ENCODE data around the gene PPM1D.
"Not testable (repeated sequence)": the region's sequence is repeated elsewhere in the genome, so short reads cannot be mapped to it uniquely, and the experiment has no call there.

PPM1D gene

GRCh38 chr17:60593441-60594036 is 6.5 kb upstream of the PPM1D start:
- H3K36me3 ChIP-seq (ENCODE audit: insufficient read depth, low read length); H3K27me3 ChIP-seq (ENCODE audit: insufficient read depth, low read length); H3K79me2 ChIP-seq (ENCODE audit: control insufficient read depth, insufficient read depth, low read length, unreplicated experiment); H3K4me1 ChIP-seq (ENCODE audit: control insufficient read depth, insufficient read depth, low read length, unreplicated experiment); H2AFZ ChIP-seq (ENCODE audit: low read length, unreplicated experiment); H3K27ac ChIP-seq (ENCODE audit: low read depth, low read length); H3K4me3 ChIP-seq (ENCODE audit: low read depth, low read length): not testable (repeated sequence)

- not testable (repeated sequence) for H2AFZ ChIP-seq (ENCODE audit: low read length, unreplicated experiment); H3K4me3 ChIP-seq (ENCODE audit: low read depth, low read length); H3K36me3 ChIP-seq (ENCODE audit: insufficient read depth, low read length); H3K27ac ChIP-seq (ENCODE audit: low read depth, low read length); H3K79me2 ChIP-seq (ENCODE audit: control insufficient read depth, insufficient read depth, low read length, unreplicated experiment); H3K27me3 ChIP-seq (ENCODE audit: insufficient read depth, low read length)
- H3K4me1 ChIP-seq (ENCODE audit: control insufficient read depth, insufficient read depth, low read length, unreplicated experiment): peaks cover 11% of the 10 kb centered on the region
Observed at GRCh38 chr17:60594170-60594569, 5.8 kb upstream of the PPM1D start.

GRCh38 chr17:60594734-60595133 is 5.3 kb upstream of the PPM1D start:
- Histone ChIP-seq H3K27me3 (ENCODE audit: insufficient read depth, low read length) (peaks cover 5% of the 10 kb centered on the region; the same call in 1 of the 2 replicates), H3K79me2 (ENCODE audit: control insufficient read depth, insufficient read depth, low read length, unreplicated experiment) (no peaks in the 10 kb centered on the region), H3K4me3 (ENCODE audit: low read depth, low read length) (no peak overlapping the region), H2AFZ (ENCODE audit: low read length, unreplicated experiment) (no peak overlapping the region), H3K36me3 (ENCODE audit: insufficient read depth, low read length) (no peaks in the 10 kb centered on the region), H3K4me1 (ENCODE audit: control insufficient read depth, insufficient read depth, low read length, unreplicated experiment) (peaks cover 11% of the 10 kb centered on the region), H3K27ac (ENCODE audit: low read depth, low read length) (no peak overlapping the region)

GRCh38 chr17:60597297-60597696 is 2.7 kb upstream of the PPM1D start:
- H3K4me1 ChIP-seq (ENCODE audit: control insufficient read depth, insufficient read depth, low read length, unreplicated experiment): peaks cover 5% of the 10 kb centered on the region
- peaks cover 21% of the 10 kb centered on the region for H3K79me2 ChIP-seq (ENCODE audit: control insufficient read depth, insufficient read depth, low read length, unreplicated experiment)
- no peaks in the 10 kb centered on the region for H3K27me3 ChIP-seq (ENCODE audit: insufficient read depth, low read length)
- H2AFZ ChIP-seq (ENCODE audit: low read length, unreplicated experiment): no peak overlapping the region
- H3K27ac ChIP-seq (ENCODE audit: low read depth, low read length): no peak overlapping the region
- no peak overlapping the region for H3K4me3 ChIP-seq (ENCODE audit: low read depth, low read length)
- no peaks in the 10 kb centered on the region for H3K36me3 ChIP-seq (ENCODE audit: insufficient read depth, low read length)

GRCh38 chr17:60598001-60598736 is 1.8 kb upstream of the PPM1D start:
- H2AFZ ChIP-seq (ENCODE audit: low read length, unreplicated experiment): peak overlapping the region; percentile 62
- H3K36me3 ChIP-seq (ENCODE audit: insufficient read depth, low read length): no peaks in the 10 kb centered on the region
- H3K27ac ChIP-seq (ENCODE audit: low read depth, low read length): no peak overlapping the region
- no peak overlapping the region for H3K4me3 ChIP-seq (ENCODE audit: low read depth, low read length)
- H3K27me3 ChIP-seq (ENCODE audit: insufficient read depth, low read length): no peaks in the 10 kb centered on the region
- H3K79me2 ChIP-seq (ENCODE audit: control insufficient read depth, insufficient read depth, low read length, unreplicated experiment): peaks cover 29% of the 10 kb centered on the region
- H3K4me1 ChIP-seq (ENCODE audit: control insufficient read depth, insufficient read depth, low read length, unreplicated experiment): peaks cover 5% of the 10 kb centered on the region

- H3K27ac ChIP-seq (ENCODE audit: low read depth, low read length): peak overlapping the region; percentile 87
- H3K4me3 ChIP-seq (ENCODE audit: low read depth, low read length): peak overlapping the region; percentile 86
- no peaks in the 10 kb centered on the region for H3K36me3 ChIP-seq (ENCODE audit: insufficient read depth, low read length)
- H2AFZ ChIP-seq (ENCODE audit: low read length, unreplicated experiment): peak overlapping the region; percentile 91
- no peaks in the 10 kb centered on the region for H3K27me3 ChIP-seq (ENCODE audit: insufficient read depth, low read length)
- peaks cover 39% of the 10 kb centered on the region for H3K79me2 ChIP-seq (ENCODE audit: control insufficient read depth, insufficient read depth, low read length, unreplicated experiment)
- peaks cover 11% of the 10 kb centered on the region for H3K4me1 ChIP-seq (ENCODE audit: control insufficient read depth, insufficient read depth, low read length, unreplicated experiment)
Observed at GRCh38 chr17:60599220-60599619, 773 bp upstream of the PPM1D start.

- Histone ChIP-seq H3K27ac (ENCODE audit: low read depth, low read length) (peak overlapping the region; percentile 64), H3K27me3 (ENCODE audit: insufficient read depth, low read length) (no peaks in the 10 kb centered on the region), H3K4me1 (ENCODE audit: control insufficient read depth, insufficient read depth, low read length, unreplicated experiment) (peaks cover 25% of the 10 kb centered on the region), H3K79me2 (ENCODE audit: control insufficient read depth, insufficient read depth, low read length, unreplicated experiment) (peaks cover 52% of the 10 kb centered on the region), H3K4me3 (ENCODE audit: low read depth, low read length) (peak overlapping the region; percentile 86), H2AFZ (ENCODE audit: low read length, unreplicated experiment) (peak overlapping the region; percentile 93), H3K36me3 (ENCODE audit: insufficient read depth, low read length) (no peaks in the 10 kb centered on the region)
Observed at GRCh38 chr17:60600490-60601446, 775 bp downstream of the PPM1D start.

GRCh38 chr17:60601447-60602384 is 1.7 kb downstream of the PPM1D start:
- no peaks in the 10 kb centered on the region for H3K36me3 ChIP-seq (ENCODE audit: insufficient read depth, low read length)
- peak overlapping the region; percentile 9 for H2AFZ ChIP-seq (ENCODE audit: low read length, unreplicated experiment)
- peaks cover 59% of the 10 kb centered on the region for H3K79me2 ChIP-seq (ENCODE audit: control insufficient read depth, insufficient read depth, low read length, unreplicated experiment)
- peaks cover 25% of the 10 kb centered on the region for H3K4me1 ChIP-seq (ENCODE audit: control insufficient read depth, insufficient read depth, low read length, unreplicated experiment)
- H3K27ac ChIP-seq (ENCODE audit: low read depth, low read length): peak overlapping the region; percentile 41
- no peaks in the 10 kb centered on the region for H3K27me3 ChIP-seq (ENCODE audit: insufficient read depth, low read length)
- H3K4me3 ChIP-seq (ENCODE audit: low read depth, low read length): peak overlapping the region; percentile 86

GRCh38 chr17:60602385-60602742 is 2.4 kb downstream of the PPM1D start:
- Histone ChIP-seq H3K27ac (ENCODE audit: low read depth, low read length) (no peak overlapping the region), H3K27me3 (ENCODE audit: insufficient read depth, low read length) (no peaks in the 10 kb centered on the region), H2AFZ (ENCODE audit: low read length, unreplicated experiment) (no peak overlapping the region), H3K4me3 (ENCODE audit: low read depth, low read length) (peak overlapping the region; percentile 86), H3K79me2 (ENCODE audit: control insufficient read depth, insufficient read depth, low read length, unreplicated experiment) (peaks cover 62% of the 10 kb centered on the region), H3K36me3 (ENCODE audit: insufficient read depth, low read length) (no peaks in the 10 kb centered on the region), H3K4me1 (ENCODE audit: control insufficient read depth, insufficient read depth, low read length, unreplicated experiment) (peaks cover 25% of the 10 kb centered on the region)

GRCh38 chr17:60602871-60603270 is 2.9 kb downstream of the PPM1D start:
- Histone ChIP-seq H2AFZ (ENCODE audit: low read length, unreplicated experiment) (no peak overlapping the region), H3K4me1 (ENCODE audit: control insufficient read depth, insufficient read depth, low read length, unreplicated experiment) (peaks cover 25% of the 10 kb centered on the region), H3K79me2 (ENCODE audit: control insufficient read depth, insufficient read depth, low read length, unreplicated experiment) (peaks cover 67% of the 10 kb centered on the region), H3K27ac (ENCODE audit: low read depth, low read length) (no peak overlapping the region), H3K27me3 (ENCODE audit: insufficient read depth, low read length) (no peaks in the 10 kb centered on the region), H3K4me3 (ENCODE audit: low read depth, low read length) (peak overlapping the region; percentile 86), H3K36me3 (ENCODE audit: insufficient read depth, low read length) (no peaks in the 10 kb centered on the region)

All from ACC112 (cell line).